ENCODE results near the gene XG.

XG gene

DNA sequence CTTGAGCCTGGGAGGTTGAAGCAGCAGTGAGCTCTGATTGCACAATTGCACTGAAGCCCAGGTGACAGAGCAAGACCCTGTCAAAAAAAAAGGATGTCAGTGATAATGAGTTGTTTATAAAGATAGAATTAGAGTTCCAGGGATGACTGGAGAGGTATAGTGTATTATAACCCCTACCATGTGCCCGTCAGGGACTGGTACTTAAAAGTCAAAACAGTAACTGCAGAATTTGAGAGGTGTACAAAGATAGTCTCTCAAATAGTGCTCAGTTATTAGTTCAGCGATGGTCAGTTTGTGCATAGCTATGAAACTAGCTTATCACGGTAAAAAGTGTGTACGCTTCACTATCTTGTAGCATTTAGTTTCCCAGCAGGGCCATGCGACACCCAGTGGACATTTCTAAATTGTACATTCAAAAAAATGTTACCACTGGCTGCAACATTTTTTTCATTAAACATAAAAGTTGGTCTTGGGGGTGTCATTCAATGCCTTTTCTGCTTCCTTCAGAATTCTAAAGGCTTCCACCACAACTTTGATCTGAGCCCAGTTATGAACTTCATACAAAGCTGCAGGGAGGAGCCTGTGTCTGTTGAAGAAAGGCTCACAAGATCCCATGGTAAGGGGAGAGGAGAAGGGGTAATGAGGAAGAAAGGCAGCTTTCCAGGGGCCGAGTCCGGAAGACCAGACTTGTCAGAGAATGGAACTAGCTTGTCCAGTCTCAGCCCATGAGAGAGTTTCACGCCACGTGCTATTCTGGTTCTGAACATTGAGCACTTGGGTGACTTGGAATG, 67.7 kb downstream of the XG start:
- no peak for DNase-seq (ENCODE audit: low spot score)

DNA sequence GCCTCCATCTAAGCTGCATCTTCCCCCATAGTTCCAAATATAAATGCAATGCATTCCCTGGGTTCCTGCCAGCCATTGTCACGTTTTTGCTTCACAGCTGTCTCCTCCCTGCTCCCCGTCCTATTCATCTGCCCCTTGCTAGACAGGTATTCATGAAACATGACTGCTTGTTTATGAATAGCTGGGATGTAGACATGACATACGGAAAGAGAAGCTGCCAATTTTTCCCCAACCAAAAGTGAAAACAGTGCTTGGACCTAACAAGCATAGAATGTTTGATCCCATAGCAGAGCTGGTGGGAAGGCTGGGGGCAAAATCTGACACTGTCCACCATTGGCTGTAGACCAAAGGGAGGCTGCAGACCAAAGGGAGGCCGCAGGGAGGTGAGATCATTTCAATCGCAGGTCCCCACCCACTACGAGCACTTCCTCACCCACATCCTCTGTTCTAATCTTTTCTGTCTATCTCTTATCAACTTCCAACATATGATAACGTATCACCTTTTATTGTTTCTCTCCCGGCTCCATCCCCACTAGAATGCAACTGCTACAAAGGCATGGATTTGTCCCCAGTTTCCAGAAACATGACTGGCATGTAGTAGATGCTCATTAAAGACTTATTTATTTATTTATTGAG, 68.4 kb downstream of the XG start:
- no peak for DNase-seq (ENCODE audit: low spot score)

DNA sequence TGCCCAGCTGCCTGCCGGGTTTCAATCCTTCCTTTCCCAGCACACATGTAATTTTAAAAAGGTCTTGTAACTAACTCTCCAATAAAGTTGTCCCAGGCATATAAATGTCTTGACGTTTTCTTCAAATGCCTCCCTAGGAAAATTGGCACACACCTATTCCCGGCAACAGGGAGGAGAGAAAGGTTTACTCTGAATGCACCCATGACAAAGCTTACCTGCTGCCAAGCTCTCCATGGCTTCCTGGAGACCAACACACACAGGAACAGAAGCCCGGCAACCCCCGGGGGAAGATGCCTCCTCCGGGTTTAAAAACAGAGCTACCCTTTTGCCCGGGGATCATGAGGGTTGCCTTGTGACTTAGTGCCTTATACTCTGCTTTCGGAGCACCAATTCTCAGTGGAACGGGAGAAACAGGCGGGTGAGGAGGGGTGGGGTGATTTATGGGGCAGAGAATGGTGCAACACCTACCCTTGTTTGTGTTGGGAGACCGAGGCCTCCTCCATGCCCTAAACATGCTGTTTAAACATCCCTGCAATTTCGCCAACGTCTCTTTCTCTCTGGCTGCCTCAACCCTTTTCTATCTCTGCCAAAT, 72.1 kb downstream of the XG start:
- no peak for DNase-seq (ENCODE audit: low spot score)

DNA sequence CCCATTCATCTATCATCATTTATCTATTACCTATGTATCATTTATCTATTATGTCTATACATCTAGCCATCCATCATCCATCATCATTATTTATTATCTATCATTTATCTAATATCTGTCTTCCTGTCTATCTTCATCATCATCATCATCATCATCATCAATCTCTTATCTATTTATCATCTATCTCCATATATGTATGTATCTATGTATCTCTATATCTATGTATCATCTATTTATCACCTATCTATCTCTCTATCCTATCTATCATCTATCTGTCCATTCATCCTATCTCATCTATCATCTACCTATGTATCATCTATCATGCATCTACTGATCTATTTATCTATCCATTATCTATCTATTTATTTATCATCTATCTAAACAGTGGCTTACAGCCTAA, 73.0 kb downstream of the XG start:
- no peak for DNase-seq (ENCODE audit: low spot score)

DNA sequence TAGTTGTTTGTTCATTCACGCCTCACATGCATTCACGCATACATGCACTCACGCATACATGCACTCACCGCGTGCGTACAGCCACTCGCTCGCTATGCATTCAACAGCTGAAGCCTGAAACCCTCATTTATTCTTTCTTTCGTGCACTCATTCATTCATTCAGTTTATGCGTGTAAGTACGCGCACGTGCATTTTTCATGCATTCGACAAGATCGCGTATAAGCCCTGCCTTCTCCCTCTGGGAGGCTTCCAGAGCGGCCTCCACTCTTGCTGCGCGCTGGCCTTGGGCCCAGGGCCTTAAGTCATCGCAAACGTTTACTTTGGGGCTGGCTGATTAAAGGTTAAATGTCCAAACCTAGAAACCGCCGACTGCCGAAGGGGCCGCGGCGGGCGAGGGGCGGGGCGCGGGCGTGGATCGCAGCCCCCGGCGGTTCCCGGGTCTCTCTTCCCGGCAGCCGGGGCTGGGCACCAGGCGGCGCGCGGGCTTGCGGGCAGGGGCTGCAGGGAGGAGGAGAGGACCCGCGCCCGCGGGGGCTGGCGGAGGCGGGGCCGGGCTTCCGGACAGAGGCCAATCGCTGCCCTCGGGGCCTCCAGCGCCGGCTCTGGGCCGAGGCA, 76.6 kb downstream of the XG start, which contains the start of gene GYG2:
GYG2 (plus strand) TSS at position 587 of the 615 bp plus-strand sequence. CDS start 1,259 bp downstream, outside the sequence.
- no peak for DNase-seq (ENCODE audit: low spot score)

DNA sequence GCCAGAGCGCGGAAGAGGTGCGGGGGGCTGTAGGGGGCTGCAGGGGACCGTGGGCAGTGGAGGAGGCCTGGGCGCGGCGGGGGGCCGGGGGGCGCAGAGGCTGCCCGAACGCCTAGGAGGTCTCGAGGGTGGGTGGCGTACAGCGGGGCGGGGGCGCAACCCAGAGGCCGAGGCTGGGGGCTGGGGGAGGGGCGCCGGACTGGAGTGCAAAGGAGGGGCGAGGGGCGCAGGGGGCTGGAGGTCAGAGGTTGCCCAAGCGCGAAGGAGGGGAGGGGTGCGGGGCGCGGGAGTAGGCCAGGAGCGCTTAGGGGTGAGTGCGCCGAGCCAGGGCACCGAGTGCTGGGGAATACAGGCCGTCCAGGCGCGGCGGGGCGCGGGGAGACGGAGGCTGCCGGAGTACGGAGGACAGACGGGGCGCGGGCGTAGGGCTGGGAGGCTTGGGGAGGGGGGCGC, 77.1 kb downstream of the XG start:
- DNase-seq (ENCODE audit: low spot score): no peak

DNA sequence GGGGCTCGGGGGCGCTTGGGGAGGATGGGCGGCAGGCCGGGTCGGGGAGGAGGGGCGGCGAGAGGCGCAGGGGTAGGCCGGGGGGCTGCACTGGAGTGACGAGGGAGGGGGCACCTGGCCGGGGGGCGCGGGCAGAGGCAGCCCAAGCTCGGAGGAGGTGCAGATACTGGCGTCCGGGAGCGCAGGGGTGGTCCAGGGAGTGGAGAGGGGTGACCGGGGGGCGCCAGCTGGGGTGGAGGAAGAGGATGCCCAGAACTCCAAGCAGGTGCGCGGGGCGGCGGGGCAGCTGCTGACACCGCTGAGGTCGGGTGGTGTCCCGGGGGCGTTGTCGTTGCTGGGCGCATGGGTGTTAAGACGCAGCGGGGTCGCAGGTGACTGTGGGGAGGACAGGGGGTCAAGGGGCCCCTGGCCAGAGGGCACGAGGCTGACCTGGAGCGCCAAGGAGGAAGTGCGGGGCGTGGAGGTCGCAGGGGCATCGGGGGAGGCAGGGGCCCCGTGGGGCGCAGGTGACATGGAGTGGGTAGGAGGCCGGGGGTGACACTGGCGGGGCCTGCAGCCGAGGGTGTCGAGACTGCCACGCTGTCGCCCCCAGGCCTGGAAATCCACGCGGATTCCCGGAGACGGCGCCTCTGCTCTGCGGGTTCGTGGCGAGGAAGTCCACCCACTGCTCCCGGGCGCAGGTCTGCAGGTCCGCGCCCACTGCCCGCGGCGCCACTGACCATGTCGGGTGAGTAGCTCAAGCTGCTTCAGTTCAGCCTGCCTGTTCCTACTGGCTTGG, 77.8 kb downstream of the XG start:
- DNase-seq (ENCODE audit: low spot score): no peak

DNA sequence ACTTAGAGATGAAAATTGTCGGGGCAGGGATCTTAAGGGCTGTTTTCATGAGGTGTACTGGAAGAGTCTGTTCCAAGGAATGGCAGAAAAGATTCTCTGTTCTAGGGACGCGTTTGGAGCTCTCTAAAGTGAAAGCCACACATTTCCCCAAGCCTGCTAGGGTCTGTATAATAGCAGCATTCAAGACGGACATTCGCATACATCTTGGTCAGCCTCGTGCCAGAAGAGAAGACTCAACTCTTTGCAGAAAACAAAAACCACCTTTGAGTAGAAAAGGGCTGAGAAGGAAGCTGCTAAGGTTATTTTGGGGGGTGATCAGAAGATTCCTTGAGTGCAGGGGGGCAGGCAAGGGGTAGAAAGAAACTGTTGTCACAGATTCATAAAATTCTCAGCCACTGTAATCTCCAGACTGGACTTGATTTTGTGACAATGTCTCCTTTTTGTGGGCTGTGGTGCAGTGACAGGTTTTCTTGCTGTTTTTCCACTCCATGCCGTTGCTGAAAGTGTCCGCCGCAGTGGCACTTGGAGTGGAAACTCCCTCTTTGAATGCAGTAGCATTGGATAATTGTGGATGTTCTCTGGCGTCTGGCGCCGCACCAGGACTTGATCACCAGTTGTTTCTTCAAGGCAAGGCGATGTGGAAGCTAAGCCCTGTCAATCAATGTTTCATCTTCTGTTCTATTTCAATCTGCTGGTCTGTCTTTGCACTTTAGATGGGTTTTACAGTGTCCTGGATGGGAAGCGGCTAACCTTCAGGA, 79.8 kb downstream of the XG start:
- DNase-seq (ENCODE audit: low spot score): no peak

DNA sequence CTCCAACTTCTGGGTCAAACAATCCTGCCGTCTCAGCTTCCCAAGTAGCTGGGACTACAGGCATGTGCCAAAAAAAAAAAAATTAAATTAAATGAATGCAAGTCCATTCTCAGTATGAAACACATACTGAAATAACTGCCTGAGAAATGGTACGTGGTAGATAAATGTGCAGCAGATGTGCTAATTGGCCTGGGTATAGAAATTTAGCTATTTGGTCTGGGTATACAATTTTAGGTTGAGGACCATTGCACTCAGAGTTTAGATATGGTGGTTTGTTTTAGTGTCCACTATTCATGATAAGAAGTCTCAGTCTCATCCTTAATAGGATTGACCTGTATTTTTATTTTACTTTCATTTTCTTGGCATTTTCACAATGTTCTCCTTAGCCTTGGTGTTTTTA, 86.1 kb downstream of the XG start:
- DNase-seq (ENCODE audit: low spot score): no peak

DNA sequence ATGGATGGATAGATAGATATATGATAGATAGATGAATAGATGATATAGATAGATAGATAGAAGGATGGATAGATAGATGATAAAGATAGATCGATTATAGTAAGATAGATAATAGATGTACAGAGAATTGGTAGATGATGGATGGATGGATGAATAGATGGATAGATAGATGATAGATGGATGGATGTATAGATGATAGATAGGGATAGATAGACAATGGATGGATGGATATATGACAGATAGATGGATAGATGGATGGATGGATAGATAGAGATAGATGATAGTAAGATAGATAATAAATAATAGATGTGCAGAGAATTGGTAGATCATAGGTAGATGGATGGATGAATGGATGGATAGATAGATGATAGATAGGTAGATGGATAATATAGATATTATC, 89.1 kb downstream of the XG start:
- no peak for DNase-seq (ENCODE audit: low spot score)

DNA sequence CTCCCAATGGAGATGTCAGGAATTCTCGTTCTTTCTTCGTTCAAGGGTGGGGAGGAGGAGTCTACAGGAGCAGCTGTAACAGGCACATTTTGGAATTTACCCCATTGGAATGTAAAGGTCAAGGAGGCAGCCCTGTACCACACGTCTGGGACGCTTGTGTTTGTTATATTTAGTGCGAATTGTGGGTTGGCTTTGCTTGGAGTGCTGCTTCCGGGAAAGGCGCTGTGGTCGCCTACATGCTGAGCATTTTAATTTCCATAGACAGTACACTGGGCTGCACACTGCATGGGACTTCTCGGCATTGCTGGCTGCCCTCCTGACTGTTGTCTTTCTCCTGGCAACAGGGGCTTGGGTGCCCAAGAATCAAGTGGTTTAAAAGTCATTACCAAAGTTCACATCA, 89.7 kb downstream of the XG start:
- DNase-seq (ENCODE audit: low spot score): no peak

DNA sequence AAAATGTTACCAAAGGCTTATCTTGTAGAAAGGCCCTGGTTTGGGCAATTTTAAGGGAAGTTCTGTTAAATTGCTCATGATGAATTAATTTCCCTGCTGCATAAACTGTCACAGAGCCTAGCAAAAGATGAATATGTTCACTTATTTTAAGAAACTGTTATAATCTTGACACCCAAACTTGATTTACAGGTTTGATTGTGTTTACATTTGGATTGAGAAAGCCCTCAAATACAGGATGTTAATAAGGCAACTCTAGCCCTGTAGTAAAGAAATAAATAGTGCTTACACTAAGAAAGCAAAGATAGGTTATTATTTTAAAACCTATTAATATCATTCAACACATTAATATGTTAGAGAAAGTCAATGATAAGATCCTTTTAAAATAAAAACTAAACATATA, 95.2 kb downstream of the XG start:
- DNase-seq (ENCODE audit: low spot score): no peak

DNA sequence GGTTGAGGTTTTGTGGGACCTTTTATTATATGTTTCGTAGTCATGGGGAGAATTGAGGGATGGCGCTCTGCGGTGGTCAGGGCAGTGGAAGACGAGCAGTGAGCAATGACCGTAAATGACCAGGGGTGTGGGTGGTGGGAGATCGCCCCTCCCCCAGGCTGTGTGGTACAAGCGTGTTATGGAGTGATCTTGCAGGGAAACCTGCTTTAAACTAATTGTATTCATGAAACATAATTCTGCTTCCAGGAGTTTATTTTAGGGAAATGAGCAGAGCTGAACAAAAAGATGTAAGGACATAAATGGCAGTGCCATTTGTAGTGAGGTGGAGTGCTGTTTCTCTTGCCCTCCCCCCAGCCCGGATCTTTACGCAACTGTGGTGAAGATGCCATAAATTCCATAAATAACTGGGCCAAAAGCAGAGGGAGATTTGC, 97.0 kb downstream of the XG start:
- no peak for DNase-seq (ENCODE audit: low spot score)

DNA sequence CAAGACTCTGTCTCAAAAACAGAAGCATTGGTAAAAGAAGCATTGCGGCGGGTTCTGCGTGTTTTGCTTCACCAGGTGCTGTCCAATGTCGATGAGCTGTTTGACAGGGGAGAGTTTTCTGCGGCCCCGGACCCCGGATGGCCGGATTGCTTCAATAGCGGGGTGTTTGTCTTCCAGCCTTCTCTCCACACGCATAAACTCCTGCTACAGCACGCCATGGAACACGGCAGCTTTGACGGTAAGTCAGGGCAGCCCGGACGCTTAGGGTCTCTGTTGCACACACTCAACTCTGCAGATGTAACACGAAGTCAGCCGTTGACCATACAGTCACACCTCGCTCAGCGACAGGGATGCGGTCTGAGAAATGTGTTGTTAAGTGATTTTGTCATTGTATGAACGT, 103.1 kb downstream of the XG start:
- DNase-seq (ENCODE audit: low spot score): no peak

DNA sequence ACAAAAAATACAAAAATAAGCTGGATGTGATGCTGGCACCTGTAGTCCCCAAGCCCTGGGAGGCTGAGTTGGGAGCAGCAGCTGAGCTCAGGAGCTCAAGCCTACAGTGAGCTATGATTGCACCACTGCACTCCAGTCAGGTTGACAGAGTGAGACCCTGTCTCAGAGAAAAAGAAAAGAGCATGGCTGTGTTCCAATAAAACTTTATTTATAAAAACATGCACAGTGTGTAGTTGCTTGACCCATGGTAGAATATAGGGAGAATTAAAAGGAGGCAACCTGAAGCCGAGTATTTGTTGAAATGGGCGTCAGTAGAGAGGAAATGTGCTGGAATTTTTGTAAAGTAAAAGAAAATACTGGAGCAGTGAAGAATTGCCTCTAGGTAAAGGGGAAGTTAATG, 103.9 kb downstream of the XG start:
- DNase-seq (ENCODE audit: low spot score): no peak

DNA sequence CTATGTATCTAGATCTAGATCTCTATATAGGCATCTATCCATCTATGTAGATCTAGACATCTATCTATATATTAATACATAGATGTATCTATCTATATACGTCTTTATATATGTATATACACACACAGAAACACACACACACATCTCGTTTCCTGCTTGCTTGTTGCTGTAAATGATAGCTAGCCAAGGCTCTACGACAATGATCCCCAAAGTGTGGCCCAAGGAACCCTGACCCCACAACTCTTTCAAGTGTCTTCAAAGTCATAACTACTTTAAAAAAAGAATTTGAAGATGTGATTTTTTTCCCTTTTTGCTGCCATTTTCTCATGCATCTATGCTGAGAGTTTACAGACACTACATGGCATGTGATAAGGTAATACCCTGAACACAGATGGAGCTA, 105.7 kb downstream of the XG start:
- DNase-seq (ENCODE audit: low spot score): no peak

DNA sequence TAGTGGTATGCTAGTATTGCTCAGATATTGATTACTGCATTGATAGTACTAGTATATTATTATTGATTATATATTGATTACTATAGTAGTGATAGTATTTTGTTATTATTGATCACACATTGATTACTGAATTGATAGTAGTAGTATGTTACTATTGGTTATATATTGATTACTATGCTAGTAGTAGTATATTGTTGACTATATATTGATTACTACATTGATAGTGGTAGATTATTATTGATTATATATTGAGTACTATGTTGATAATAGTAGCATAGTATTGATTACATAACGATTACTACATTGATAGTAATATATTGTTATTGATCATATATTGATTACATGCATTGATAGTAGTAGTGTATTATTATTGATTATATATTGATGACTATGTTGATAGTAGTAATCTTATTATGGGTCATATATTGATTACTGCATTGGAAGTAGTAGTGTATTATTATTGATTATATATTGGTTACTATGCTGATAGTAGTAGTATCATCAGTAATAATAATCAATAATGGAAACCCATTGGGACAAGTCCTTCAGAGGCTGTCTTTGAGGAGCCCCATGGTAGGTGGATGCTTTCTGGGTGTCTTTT, 107.5 kb downstream of the XG start:
- no peak for DNase-seq (ENCODE audit: low spot score)

DNA sequence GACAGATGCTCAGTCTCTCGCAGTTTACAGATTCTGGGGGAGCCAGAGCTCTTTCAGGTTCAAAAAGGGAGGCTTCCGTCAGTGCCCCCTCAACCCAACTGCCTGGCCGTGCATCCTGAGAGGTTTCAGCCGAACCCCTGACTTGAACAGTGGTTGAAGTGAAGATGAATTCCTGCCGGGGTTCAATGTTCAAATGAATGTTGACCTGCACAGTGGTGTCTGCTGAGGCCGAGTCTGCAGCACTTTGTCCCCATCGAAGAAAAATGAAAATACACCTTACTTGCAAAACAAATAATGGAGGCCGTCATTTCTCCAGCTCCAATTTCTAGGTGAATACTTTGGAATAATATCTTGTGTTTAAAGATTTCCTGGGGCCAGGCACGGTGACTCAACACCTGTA, 110.6 kb downstream of the XG start:
- no peak for DNase-seq (ENCODE audit: low spot score)

DNA sequence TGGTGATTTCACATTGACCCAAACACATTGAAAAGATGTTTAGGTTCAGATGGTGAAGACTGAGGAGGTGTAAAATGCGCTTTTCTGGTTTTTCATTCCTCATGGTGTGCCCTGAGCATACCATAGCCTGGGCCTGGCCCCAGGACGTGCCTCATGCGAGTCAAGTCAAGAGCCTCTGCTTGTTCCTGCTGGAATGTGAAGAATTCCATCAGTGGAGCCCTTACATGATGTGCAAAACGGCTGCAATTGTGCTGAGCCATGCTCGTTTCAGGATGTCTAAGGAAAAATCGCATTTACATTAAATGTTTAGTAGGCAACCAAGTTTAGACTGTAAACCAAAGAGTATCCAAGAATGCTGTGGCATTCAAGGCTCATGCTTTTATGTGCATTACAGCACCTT, 111.8 kb downstream of the XG start:
- no peak for DNase-seq (ENCODE audit: low spot score)
